B cell (primary cell): ENCODE measurements around the gene ZNF728. TPM values are rescaled to one million over a fixed set of nuclear protein-coding genes. Genes with fewer than 3 reads are reported as not detected.
"Not testable (repeated sequence)": the region's sequence is repeated elsewhere in the genome, so short reads cannot be mapped to it uniquely, and the experiment has no call there.

Experiments used
- ATAC-seq: fragments of 200-7000 bp; cut with Tn5 transposase; one replicate; pipeline ENCODE4 v1.10.0; 2021; ENCODE audit warnings: low read depth, mild to moderate bottlenecking, moderate number of reproducible peaks, moderate library complexity
- CTCF ChIA-PET: fragments of 350-600 bp; sonication (Branson Sonifier 250); formaldehyde crosslinking; loops from one replicate; lab custom pipeline; 2021; ENCODE audit warnings: antibody characterized with exemption, inconsistent platforms; lab: Charles Lee
- POLR2A ChIA-PET: fragments of 350-600 bp; sonication (Branson Sonifier 250); formaldehyde crosslinking; loops from one replicate; lab custom pipeline; 2021; ENCODE audit warnings: antibody characterized with exemption; lab: Charles Lee
- DNase-seq: peaks from one replicate; pipeline ENCODE4 v3.0.0; 2013
- H2AFZ ChIP-seq: 2 replicates; pipeline ENCODE4 v1.6.1; 2012; ENCODE audit warnings: mild to moderate bottlenecking, low read depth, low read length; ENCODE audit not compliant: insufficient read depth, poor library complexity, severe bottlenecking
- H3K27ac ChIP-seq, 2 donors: 1 replicate in 1 of 2; 2 replicates in 1 of 2; pipeline ENCODE4 v1.5.1; 2012 to 2013; ENCODE audit warnings: low read length in 2 of 2, mild to moderate bottlenecking in 2 of 2, moderate library complexity in 1 of 2
- H3K27me3 ChIP-seq, 4 experiments: fragments of 200-600 bp in 1 of 4; sonication (generic) in 1 of 4; replicated peaks in 1 of 4; 1 replicate in 2 of 4; 2 replicates in 2 of 4; pipeline versions ENCODE4 v1.6.1 to v1.7.0; 2013 to 2016; ENCODE audit warnings: low read length in 3 of 4, mild to moderate bottlenecking in 2 of 4, mixed read lengths in 1 of 4, moderate library complexity in 1 of 4; ENCODE audit not compliant: insufficient read depth in 4 of 4, control insufficient read depth in 3 of 4; ENCODE audit errors: control extremely low read depth in 1 of 4
- H3K36me3 ChIP-seq, 2 experiments: replicated peaks in 1 of 2; 1 replicate in 1 of 2; 2 replicates in 1 of 2; pipeline versions ENCODE4 v1.6.1 to v1.7.1; 2013; ENCODE audit warnings: low read length in 1 of 2; ENCODE audit not compliant: insufficient read depth in 2 of 2, control insufficient read depth in 1 of 2; ENCODE audit errors: control extremely low read depth in 1 of 2, extremely low read depth in 1 of 2
- H3K4me1 ChIP-seq, 2 donors: fragments of 200-600 bp in 1 of 2; sonication (generic) in 1 of 2; 1 replicate in 1 of 2; 2 replicates in 1 of 2; pipeline versions ENCODE4 v1.5.1 to v1.6.1; 2013 to 2017; ENCODE audit warnings: low read length in 2 of 2; ENCODE audit not compliant: control insufficient read depth in 2 of 2, insufficient read depth in 2 of 2
- H3K4me2 ChIP-seq: replicated peaks from 2 replicates; pipeline ENCODE3; 2012; ENCODE audit warnings: mild to moderate bottlenecking, low read depth, low read length; ENCODE audit not compliant: poor library complexity, severe bottlenecking
- H3K4me3 ChIP-seq, 5 experiments: fragments of 200-600 bp in 1 of 5; sonication (generic) in 1 of 5; 1 replicate in 3 of 5; 2 replicates in 2 of 5; pipeline versions ENCODE4 v1.5.1 to v1.7.0; 2011 to 2016; ENCODE audit warnings: low read length in 4 of 5, mild to moderate bottlenecking in 4 of 5, low read depth in 2 of 5, control low read depth in 1 of 5, moderate library complexity in 1 of 5; ENCODE audit not compliant: insufficient read depth in 1 of 5; ENCODE audit errors: control extremely low read depth in 1 of 5, extremely low read depth in 1 of 5
- H3K79me2 ChIP-seq: fragments of 200-600 bp; sonication (generic); one replicate; pipeline ENCODE4 v1.6.0; 2016; ENCODE audit warnings: low read length; ENCODE audit not compliant: control insufficient read depth, insufficient read depth
- H3K9ac ChIP-seq: fragments of 200-600 bp; sonication (generic); 2 replicates; pipeline ENCODE4 v1.6.1; 2017; ENCODE audit warnings: mild to moderate bottlenecking, low read length, moderate library complexity
- H3K9me3 ChIP-seq, 3 donors: one replicate each; pipeline versions ENCODE4 v1.6.1 to v1.7.1; 2013; ENCODE audit warnings: low read length in 2 of 3; ENCODE audit not compliant: control insufficient read depth in 2 of 3, insufficient read depth in 1 of 3; ENCODE audit errors: control extremely low read depth in 1 of 3
- H4K20me1 ChIP-seq: 2 replicates; pipeline ENCODE4 v1.6.0; 2012; ENCODE audit warnings: mild to moderate bottlenecking, low read length; ENCODE audit not compliant: insufficient read depth, control insufficient read depth, poor library complexity, severe bottlenecking
- H3K27ac Mint-ChIP-seq: one replicate; pipeline ENCODE4 v1.8.0; 2021; ENCODE audit warnings: mixed read lengths
- H3K27me3 Mint-ChIP-seq: one replicate; pipeline ENCODE4 v1.8.0; 2021; ENCODE audit warnings: mixed read lengths
- H3K4me1 Mint-ChIP-seq: one replicate; pipeline ENCODE4 v1.8.0; 2021; ENCODE audit warnings: mixed read lengths
- H3K4me3 Mint-ChIP-seq: one replicate; pipeline ENCODE4 v1.8.0; 2021; ENCODE audit warnings: mixed read lengths
- H3K9me3 Mint-ChIP-seq: one replicate; pipeline ENCODE4 v1.8.0; 2022; ENCODE audit warnings: mixed read lengths; ENCODE audit not compliant: insufficient read depth
- EZH2 ChIP-seq: IDR thresholded peaks from 2 replicates; pipeline ENCODE4 v1.6.1; 2012; ENCODE audit warnings: borderline replicate concordance, low read depth, mild to moderate bottlenecking, moderate library complexity, low read length; ENCODE audit not compliant: insufficient read depth, poor library complexity, severe bottlenecking
- WGBS: methylation state at CpG from one replicate; pipeline ENCODE4 v1.1.5; 2013; ENCODE audit warnings: missing lambda C conversion rate; ENCODE audit not compliant: insufficient coverage; 5-methylcytosine and 5-hydroxymethylcytosine counted together
- intact Hi-C: fragments of 100-400 bp; cut with micrococcal nuclease; formaldehyde crosslinking; loops from one replicate; pipeline ENCODE4 v1.10.0; 2022
- polyA plus RNA-seq: library from polyadenylated mRNA; depleted of rRNA; stranded (reverse); fragments of >200 nt; gene quantifications from 2 replicates; pipeline ENCODE4 v1.2.3, GENCODE V29; 2012
- total RNA-seq, 2 donors: library from RNA; stranded (reverse); fragments of 120-200 nt in 1 of 2; gene quantifications; 1 replicate in 1 of 2; 2 replicates in 1 of 2; pipeline versions ENCODE4 v1.2.3 to v1.2.4, GENCODE V29; 2013 to 2022
- TF ChIP-seq, protein P1 (sequence below): fragments of 200-600 bp; IDR thresholded peaks from one replicate; pipeline ENCODE4 v1.8.0; 2022; ENCODE audit warnings: antibody characterized with exemption, mild to moderate bottlenecking

The ZNF728 gene
- total and polyA plus RNA-seq, 2 donors (not counting 1 experiment from before 2014, with no cell fraction given), result not detected

DNA sequence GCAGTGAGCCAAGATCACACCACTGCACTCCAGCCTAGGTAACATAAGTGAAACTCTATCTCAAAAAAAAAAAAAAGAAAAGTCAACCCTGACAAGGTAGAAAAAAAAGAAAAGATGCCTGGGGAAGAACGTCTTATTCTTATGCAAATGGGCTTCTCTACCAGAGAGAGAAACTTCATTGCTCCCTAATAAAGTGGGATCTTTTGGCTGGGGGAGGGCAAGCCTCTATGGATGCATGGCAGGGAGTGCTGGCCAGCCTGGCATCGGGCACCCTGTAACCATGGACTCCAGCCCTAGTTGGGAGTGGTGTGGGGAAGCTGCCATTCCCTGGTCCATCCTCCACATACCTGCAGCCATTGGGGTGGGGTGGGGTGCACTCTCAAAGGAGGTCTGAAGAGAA is 30.7 kb upstream of the ZNF728 start:
- no peak overlapping the region for H3K9ac ChIP-seq
- no peaks in the 10 kb centered on the region for H3K36me3 ChIP-seq
- H2AFZ ChIP-seq, result no peak overlapping the region
- TF ChIP-seq, protein P1, sequence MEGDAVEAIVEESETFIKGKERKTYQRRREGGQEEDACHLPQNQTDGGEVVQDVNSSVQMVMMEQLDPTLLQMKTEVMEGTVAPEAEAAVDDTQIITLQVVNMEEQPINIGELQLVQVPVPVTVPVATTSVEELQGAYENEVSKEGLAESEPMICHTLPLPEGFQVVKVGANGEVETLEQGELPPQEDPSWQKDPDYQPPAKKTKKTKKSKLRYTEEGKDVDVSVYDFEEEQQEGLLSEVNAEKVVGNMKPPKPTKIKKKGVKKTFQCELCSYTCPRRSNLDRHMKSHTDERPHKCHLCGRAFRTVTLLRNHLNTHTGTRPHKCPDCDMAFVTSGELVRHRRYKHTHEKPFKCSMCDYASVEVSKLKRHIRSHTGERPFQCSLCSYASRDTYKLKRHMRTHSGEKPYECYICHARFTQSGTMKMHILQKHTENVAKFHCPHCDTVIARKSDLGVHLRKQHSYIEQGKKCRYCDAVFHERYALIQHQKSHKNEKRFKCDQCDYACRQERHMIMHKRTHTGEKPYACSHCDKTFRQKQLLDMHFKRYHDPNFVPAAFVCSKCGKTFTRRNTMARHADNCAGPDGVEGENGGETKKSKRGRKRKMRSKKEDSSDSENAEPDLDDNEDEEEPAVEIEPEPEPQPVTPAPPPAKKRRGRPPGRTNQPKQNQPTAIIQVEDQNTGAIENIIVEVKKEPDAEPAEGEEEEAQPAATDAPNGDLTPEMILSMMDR, result no peak
- no peak for TF ChIP-seq EZH2
- Mint-ChIP-seq H3K27ac (no peak overlapping the region), H3K27me3 (no peaks in the 10 kb centered on the region), H3K4me3 (no peak overlapping the region), H3K4me1 (no peaks in the 10 kb centered on the region), H3K9me3 (peaks cover 14% of the 10 kb centered on the region)
- ChIA-PET POLR2A (no interaction called here), CTCF (no interaction called here)
- DNase-seq (no peak), ATAC-seq (no peak)
- H3K4me1 ChIP-seq, result no peaks in the 10 kb centered on the region
- H3K27ac ChIP-seq, result no peak overlapping the region
- no peak overlapping the region for H3K4me2 ChIP-seq
- H3K9me3 ChIP-seq, result peaks cover 0 to 27% (median 2%) of the 10 kb centered on the region in 3 donors
- WGBS, result no CpG with 5 or more reads among the region's 2 CpGs
- H3K27me3 ChIP-seq, result no peaks in the 10 kb centered on the region
- intact Hi-C loops, result no loop called here
- H4K20me1 ChIP-seq, result no peaks in the 10 kb centered on the region
- H3K79me2 ChIP-seq, result no peaks in the 10 kb centered on the region
- H3K4me3 ChIP-seq, result no peak overlapping the region

DNA sequence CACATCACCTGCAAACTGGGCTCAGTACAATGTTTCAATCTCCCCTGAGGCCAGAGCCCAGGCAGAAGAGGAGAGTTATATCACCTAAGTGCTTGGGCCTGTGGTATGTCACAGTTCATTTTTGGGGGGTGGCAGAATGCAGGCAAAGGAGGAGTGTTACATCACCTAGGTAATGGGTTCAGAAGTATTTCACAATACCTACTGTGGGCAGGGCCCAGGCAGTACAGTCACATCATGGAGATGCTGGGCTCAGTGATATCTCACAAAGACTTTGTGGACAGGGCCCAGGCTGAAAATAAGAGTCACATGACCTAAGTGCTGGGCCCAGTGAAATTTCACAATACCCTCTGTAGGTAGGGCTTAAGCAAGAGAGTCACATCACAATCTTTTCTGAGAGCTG is 12.7 kb upstream of the ZNF728 start:
- Histone ChIP-seq H3K4me3 (no peak overlapping the region), H3K4me1 (no peaks in the 10 kb centered on the region), H2AFZ (no peak overlapping the region), H3K9ac (no peak overlapping the region), H3K27me3 (no peaks in the 10 kb centered on the region), H3K27ac (no peak overlapping the region), H3K79me2 (no peaks in the 10 kb centered on the region), H3K4me2 (no peak overlapping the region), H3K9me3 (peaks cover 2 to 14% (median 3%) of the 10 kb centered on the region in 3 donors), H4K20me1 (no peaks in the 10 kb centered on the region), H3K36me3 (no peaks in the 10 kb centered on the region)
- POLR2A ChIA-PET, result no interaction called here
- intact Hi-C loops, result no loop called here
- Mint-ChIP-seq H3K9me3 (peaks cover 13% of the 10 kb centered on the region), H3K4me3 (no peak overlapping the region), H3K4me1 (no peaks in the 10 kb centered on the region), H3K27me3 (no peaks in the 10 kb centered on the region), H3K27ac (no peak overlapping the region)
- ATAC-seq, result no peak
- TF ChIP-seq, protein P1, result no peak
- no peak for TF ChIP-seq EZH2
- DNase-seq, result no peak
- CTCF ChIA-PET, result no interaction called here

DNA sequence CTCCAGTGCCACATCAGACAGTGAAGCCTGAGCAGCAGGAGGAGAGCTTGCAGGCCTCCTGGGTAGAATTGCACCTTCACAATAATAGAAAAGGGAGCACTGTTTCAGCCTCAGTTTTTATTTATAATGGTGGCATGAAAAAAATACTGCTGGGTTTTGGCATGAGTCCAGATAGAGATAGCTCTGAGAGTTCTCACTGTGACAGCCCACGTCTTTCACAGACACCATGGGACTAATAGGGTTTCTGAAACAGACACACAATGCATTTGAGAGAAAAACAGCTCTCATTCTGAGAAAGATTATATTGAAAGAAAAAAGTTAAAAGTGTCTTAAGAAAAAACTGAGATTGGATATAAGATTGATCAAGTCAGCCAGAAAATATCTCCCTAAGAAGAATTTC is 8.0 kb downstream of the ZNF728 start:
- no CpG with 5 or more reads among the region's 1 CpG for WGBS
- H3K36me3 ChIP-seq, H3K4me3 ChIP-seq, H3K27ac ChIP-seq, H3K27ac Mint-ChIP-seq, H3K9me3 Mint-ChIP-seq, H3K4me2 ChIP-seq, H4K20me1 ChIP-seq, H3K27me3 ChIP-seq, H3K4me1 Mint-ChIP-seq, CTCF ChIA-PET, POLR2A ChIA-PET, H3K27me3 Mint-ChIP-seq, H3K79me2 ChIP-seq, H3K4me1 ChIP-seq, ATAC-seq, H3K4me3 Mint-ChIP-seq, H3K9ac ChIP-seq, H3K9me3 ChIP-seq, DNase-seq, H2AFZ ChIP-seq, intact Hi-C loops: not testable (repeated sequence)
